ENCODE results near the gene TTC7B.
"Not testable (repeated sequence)": the region's sequence is repeated elsewhere in the genome, so short reads cannot be mapped to it uniquely, and the experiment has no call there.

Gene TTC7B

DNA sequence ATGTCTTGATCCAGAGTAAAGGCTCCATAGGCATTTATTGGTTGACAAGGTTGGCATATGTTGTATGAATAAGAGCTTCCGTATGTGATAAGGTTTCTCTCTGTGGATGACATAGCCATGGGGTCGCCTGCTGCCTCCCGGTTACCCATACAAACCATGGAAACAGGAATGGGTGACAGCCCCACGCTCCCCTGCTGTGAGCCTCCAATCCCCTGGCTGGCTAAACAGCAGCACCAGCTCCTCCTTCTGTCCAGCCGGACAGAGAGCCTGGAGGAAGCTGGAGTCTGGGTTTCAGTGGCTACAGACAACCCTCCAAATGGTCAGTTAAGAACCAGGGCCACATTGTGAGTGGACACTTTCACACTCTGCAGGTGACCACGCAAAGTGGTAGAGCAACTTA, 288.3 kb downstream of the TTC7B start:
- no peak for DNase-seq (ENCODE audit: low spot score)

DNA sequence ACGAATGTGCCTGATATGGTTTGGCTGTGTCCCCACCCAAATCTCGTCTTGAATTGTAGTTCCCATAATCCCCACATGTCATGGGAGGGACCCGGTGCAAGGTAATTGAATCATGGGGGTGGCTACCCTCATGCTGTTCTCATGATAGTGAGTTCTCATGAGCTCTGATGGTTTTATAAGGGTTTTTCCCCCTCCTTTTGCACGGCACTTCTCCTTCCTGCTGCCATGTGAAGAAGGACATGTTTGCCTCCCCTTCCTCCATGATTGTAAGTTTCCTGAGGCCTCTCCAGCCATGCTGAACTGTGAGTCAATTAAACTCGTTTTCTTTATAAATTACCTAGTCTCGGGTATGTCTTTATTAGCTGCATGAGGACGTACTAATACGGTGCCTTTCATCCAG, 289.7 kb downstream of the TTC7B start:
- DNase-seq (ENCODE audit: low spot score): not testable (repeated sequence)

- DNase-seq (ENCODE audit: low spot score): not testable (repeated sequence)
Observed at GRCh38 chr14:90525353-90526028, 290.7 kb downstream of the TTC7B start.

GRCh38 chr14:90523961-90524875, 292.0 kb downstream of the TTC7B start:
- DNase-seq (ENCODE audit: low spot score): no peak

GRCh38 chr14:90523544-90523943, 292.7 kb downstream of the TTC7B start:
- DNase-seq (ENCODE audit: low spot score): no peak

- peak; percentile 82 for DNase-seq (ENCODE audit: low spot score)
Observed at GRCh38 chr14:90522571-90523191, 293.5 kb downstream of the TTC7B start.

GRCh38 chr14:90521930-90522483, 294.2 kb downstream of the TTC7B start:
- no peak for DNase-seq (ENCODE audit: low spot score)

- no peak for DNase-seq (ENCODE audit: low spot score)
Observed at GRCh38 chr14:90521084-90521929, 294.9 kb downstream of the TTC7B start.

DNA sequence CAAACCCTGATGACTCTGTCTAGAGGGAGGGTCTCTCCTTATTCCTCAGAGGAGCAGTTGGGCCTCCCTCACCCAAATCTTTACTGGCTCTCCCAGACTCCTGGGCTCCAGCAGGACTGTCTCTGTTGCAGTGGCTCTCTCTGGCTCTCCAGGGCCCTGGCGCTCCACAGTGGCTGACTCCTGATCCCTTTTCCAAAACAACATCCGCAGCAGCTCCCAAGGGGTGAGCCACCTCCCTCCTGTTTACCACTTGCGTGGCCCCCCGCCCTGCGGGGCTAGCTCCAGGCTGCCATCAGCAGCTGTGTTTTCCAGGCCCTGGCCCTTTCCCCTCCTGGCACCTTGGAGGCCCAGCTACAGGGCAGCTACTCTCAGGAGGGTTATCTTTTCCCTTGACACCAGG, 295.9 kb downstream of the TTC7B start:
- no peak for DNase-seq (ENCODE audit: low spot score)

DNA sequence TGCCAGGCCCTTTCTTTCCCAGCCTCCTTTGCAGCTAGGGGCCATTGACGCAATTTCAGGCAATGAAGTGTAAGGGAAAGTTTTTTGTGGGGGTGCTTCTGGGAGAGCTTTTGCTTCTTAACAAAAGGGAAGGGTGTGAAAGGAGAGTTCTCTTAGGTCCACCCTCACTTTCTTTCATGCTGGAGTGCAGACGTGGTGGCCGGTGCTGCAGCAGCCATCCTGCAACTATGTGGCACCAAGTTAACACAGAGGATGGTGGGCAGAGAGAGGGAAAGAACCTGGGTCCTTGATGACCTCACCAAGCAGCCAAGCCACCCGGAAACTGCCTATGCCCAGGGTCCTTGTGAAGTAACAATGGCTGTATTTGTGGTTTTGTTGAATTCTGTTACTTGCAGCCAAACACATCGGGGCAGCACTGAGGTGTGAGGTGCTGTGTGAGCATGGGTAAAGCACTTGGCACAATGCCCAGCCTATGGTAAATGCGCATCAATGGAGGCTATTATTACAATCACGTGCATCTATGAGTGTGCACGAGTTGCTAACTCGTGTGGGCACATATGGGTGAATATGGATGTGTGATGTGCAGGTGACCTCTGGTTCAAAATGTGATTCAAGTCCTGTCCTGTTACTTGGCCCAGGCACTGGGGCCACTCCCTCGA, 296.8 kb downstream of the TTC7B start:
- no peak for DNase-seq (ENCODE audit: low spot score)

- DNase-seq (ENCODE audit: low spot score): no peak
Observed at GRCh38 chr14:90518941-90519256, 297.3 kb downstream of the TTC7B start.

DNA sequence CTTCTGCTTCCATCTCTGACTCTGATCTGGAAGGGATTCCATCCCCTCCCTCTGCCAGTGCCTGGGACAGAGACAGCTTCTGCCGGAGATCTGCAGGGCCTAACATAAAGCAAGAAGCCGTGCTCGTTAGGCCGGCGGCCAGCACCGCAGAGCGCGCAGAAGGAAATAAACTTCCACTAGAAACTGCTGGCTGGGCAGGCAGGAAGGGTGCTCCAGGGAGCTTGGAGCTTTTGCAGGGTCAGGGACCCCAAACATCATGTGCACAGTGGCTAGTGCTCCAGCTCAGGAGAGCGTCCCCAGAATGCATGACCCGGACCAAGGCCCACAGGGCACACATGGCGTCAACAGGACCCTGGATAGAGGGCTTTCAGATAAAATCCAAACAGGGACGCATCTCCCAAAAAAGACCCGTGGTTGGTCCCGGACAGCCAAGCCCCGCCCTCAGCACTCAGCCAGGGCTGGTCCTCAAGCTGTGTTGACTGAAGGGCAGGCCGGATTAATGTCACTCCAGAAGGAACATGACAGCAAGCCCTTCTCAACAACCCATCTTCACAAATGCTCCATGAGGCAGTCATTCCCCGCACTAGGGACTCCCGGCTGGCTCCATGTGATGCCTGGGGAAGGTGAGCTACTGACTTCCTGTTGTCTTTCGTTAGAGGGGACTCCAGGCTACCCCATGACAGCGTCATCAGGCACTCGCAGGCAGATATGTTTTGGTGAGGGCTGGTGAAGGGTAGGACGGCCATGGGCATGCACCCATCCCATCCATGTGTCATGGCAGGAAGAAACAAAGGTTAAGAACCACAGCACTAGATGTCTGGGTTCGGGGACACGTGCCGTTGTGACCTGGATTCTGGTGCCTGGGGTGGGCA, 297.9 kb downstream of the TTC7B start:
- no peak for DNase-seq (ENCODE audit: low spot score)

DNA sequence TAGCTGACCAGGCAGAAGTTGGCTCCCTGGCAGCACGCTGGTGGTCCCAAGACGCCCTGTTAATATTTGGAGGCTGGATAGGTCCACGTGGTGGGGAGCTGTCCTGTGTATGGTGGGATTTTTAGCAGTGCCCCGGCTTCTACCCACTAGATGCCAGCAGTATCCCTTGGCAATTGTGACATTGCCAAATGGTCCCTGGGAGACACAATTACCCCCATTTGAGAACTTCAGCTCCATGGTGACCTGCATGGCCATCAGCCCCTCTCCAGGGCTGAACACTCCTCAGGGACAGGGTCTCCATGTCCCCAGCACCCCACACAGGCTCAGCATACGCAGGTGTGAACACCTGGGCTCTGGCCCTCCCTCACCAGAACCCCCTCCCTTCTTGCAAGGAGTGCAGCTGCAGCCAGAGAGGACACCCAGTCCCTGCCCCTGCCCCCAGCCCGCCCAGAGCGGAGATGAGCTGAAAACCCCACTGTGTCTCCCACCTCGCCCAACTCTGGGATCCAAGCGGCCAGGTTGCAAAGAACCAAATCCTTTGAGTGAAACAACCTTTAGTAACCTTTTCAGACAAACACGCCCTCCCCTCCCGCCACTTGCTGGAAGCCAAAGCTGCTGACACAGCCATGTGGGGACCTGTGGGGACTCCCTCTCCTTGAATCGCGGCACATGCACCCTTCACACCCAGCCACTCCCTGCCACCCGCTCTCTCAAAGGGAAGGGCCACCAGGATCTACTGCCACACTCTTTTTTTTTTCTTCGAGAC, 299.0 kb downstream of the TTC7B start:
- DNase-seq (ENCODE audit: low spot score): peak; percentile 74

DNA sequence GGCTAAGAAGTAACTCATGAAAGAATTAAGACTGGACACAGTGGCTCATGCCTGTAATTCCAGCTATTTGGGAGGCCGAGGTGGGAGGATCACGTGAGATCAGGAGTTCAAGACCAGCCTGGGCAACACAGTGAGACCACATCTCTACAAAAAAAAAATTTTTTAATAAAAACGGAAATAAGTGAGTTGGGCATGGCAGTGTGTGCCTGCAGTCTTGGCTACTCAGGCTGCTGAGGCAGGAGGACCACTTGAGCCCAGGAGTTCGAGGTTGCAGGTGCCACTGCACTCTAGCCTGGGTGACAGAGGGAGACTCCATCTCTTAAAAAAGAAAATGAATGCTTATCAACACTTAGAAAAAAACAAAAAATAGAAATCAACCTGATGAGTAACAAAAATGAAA, 301.7 kb downstream of the TTC7B start:
- DNase-seq (ENCODE audit: low spot score): no peak

DNA sequence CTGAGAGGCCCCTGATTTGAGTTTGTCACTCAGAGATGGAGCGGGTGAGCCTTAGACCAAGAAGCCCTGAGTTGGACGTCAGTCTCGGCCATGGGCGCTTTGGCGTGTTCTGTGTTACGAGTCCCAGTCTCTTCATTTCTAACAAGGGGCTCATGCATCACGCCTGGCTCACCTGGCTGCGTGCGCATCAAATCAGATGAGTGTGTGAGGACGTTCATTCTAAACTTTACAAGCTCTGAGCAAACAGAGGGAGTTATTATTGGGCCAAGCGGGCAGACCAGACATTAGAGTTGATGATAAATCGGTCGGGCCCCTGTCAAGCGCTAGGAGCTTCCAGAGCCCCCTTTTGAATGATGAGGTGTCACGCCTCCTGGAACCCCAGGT, 302.2 kb downstream of the TTC7B start:
- DNase-seq (ENCODE audit: low spot score): no peak

DNA sequence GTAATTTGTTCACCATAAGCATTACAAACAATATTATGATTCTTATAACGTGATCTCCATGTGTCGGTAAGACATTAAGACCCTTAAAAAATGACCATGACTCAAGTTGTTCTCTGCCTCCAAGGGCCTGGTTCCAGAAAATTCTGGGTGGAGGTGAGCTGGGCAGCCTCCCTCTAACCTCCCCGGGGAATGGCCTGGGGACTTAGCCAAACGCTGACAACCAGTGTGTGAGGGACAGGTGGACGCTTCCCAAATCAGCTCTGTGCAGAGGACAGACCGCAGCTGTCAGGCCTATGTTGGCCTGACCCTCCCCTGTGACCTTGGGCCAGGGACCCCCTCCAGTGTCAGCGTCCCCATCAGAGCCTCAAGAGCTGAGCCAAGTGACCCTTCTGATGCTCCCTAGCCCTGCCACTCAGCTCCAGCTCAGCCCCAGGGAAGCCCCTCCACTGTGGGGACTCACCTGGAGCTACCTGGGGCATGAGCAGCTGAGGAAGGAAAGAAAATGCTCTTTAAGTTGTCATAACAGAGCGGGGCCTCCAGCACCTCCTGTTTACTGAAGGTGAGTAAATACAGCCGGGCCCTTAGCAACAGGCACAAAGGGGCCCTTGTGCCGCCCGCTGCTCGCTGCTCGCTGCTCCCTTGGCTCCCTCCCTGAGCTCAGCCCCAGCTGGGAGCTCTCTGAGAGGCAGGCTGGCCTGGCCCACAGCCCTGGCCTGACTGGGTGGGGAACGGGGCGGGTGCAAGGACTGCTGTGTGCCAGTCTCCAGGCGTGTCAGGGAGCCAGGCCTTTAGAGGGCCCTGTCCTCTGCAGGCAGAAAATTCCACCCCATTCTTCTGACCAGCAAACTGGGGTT, 302.8 kb downstream of the TTC7B start:
- DNase-seq (ENCODE audit: low spot score): peak; percentile 97

DNA sequence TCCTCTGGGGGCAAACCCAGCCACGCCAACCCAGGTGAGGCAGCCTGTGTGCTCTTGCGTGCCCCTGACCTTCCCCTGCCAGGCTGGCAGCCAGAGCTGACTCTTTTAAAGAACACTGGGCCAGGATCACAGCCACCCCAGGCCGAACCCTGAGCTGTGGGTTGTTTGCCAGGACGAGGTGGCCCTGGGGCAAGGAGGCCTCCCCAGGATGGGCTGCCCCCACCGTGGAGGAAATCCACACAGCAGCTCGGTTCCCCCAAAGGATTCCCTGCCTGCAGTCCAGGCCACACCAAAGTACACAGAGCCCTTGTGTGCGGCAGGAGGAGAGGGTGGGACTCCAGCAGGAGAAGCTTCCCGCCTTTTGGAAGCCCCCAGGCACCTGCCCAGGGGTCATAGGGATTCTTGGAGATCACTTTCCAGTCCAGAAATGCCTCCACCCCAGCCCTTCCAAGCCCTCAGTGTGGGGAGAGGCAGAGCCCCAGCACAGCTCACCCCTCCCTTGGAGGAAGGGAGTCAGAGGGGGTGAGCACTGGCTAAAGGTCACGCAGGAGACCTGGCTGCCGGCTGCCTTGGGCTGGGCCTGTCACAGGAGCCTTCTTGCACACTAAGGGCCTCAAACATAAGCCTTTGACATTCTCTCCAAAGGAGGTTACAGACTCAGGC, 303.8 kb downstream of the TTC7B start:
- DNase-seq (ENCODE audit: low spot score): no peak

- DNase-seq (ENCODE audit: low spot score): no peak
Observed at GRCh38 chr14:90511795-90512328, 304.4 kb downstream of the TTC7B start.
